Stimulated activated CD4-positive, alpha-beta T cell treated with anti-CD3 and anti-CD28 coated beads, Interleukin-2, amount 100 ng/mL, for 48 hours (primary cell): ENCODE measurements around the gene DES.

Source experiments
- DNase-seq, 2 donors: peaks; one replicate each; pipeline ENCODE4 v3.0.0-alpha.2; 2020

Gene DES

GRCh38 chr2:219441451-219442255, 23.5 kb downstream of the DES start:
- peak in 1 of 2 donors; percentile 31 for DNase-seq

- no peak for DNase-seq
Observed at GRCh38 chr2:219442256-219443015, 24.3 kb downstream of the DES start.

GRCh38 chr2:219443016-219443696, 25.0 kb downstream of the DES start:
- no peak for DNase-seq

GRCh38 chr2:219443697-219444023, 25.5 kb downstream of the DES start:
- DNase-seq = no peak

GRCh38 chr2:219444566-219445091, 26.5 kb downstream of the DES start:
- DNase-seq = no peak

GRCh38 chr2:219445220-219445640, 27.1 kb downstream of the DES start:
- DNase-seq = no peak

GRCh38 chr2:219446101-219446504, 27.9 kb downstream of the DES start:
- no peak for DNase-seq

GRCh38 chr2:219446689-219447088, 28.5 kb downstream of the DES start:
- DNase-seq = no peak

GRCh38 chr2:219447242-219448098, 29.3 kb downstream of the DES start:
- no peak for DNase-seq

- DNase-seq = no peak
Observed at GRCh38 chr2:219448099-219448775, 30.1 kb downstream of the DES start.

- DNase-seq = no peak
Observed at GRCh38 chr2:219448776-219449341, 30.7 kb downstream of the DES start.

- no peak for DNase-seq
Observed at GRCh38 chr2:219449609-219450008, 31.4 kb downstream of the DES start.

- DNase-seq = no peak
Observed at GRCh38 chr2:219451661-219452360, 33.6 kb downstream of the DES start.

GRCh38 chr2:219452361-219453317, 34.5 kb downstream of the DES start:
- no peak for DNase-seq

GRCh38 chr2:219453671-219454590, 35.8 kb downstream of the DES start:
- DNase-seq = no peak

- DNase-seq = no peak
Observed at GRCh38 chr2:219455581-219455980, 37.4 kb downstream of the DES start.

GRCh38 chr2:219457784-219458369, 39.7 kb downstream of the DES start:
- no peak for DNase-seq

GRCh38 chr2:219458996-219459395, 40.8 kb downstream of the DES start:
- no peak for DNase-seq
